Kidney epithelial cell (primary cell): ENCODE results near the gene TFF2. TPM values are rescaled to one million over a fixed set of nuclear protein-coding genes. Genes with fewer than 3 reads are reported as not detected.

Experiments used
- DNase-seq: peaks from one replicate; pipeline ENCODE4 v3.0.0-alpha.2; 2010; ENCODE audit warnings: low read depth
- H3K27me3 ChIP-seq: 2 replicates; pipeline ENCODE4 v1.6.0; 2011; ENCODE audit warnings: low read length; ENCODE audit not compliant: control insufficient read depth, insufficient read depth
- H3K36me3 ChIP-seq: 2 replicates; pipeline ENCODE4 v1.5.1; 2011; ENCODE audit warnings: low read length; ENCODE audit not compliant: control insufficient read depth, insufficient read depth
- H3K4me3 ChIP-seq: 2 replicates; pipeline ENCODE4 v1.5.1; 2011; ENCODE audit warnings: low read depth, mild to moderate bottlenecking, control low read depth, low read length
- total RNA-seq: library from RNA; depleted of rRNA; stranded (reverse); fragments of >200 nt; gene quantifications from 2 replicates; pipeline ENCODE4 v1.2.3, GENCODE V29; 2015
- TF ChIP-seq, protein P1 (sequence below): IDR thresholded peaks from 2 replicates; pipeline ENCODE4 v1.5.1; 2011; ENCODE audit warnings: mild to moderate bottlenecking, moderate library complexity, low read length, control low read depth, inconsistent platforms; ENCODE audit not compliant: insufficient read depth, poor library complexity, severe bottlenecking

TFF2 gene
- total RNA-seq, 1 donor from 2014 or later: not detected

DNA sequence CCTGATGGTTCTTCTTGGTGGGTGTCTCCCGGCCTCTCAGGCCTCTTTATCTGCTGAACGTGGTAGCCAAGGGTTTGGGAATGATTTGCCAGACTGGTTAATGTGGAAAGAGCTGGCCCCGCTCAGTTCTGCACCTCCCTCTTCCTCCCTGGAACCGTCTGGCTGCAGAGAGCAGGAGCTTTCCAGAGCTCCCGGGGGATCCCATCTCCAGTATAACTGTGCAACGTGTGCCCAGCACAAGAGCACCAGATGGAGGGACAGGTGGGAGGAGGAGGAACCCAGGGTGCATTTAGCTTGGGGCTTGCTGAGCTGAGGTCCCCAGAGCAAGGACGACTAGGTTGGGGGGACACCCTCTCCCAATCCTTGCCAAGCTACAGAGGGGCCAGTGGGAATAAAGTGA, 10.5 kb upstream of the TFF2 start:
- no peak for DNase-seq
- Histone ChIP-seq H3K4me3 (no peak overlapping the region), H3K36me3 (no peaks in the 10 kb centered on the region), H3K27me3 (peaks cover 20% of the 10 kb centered on the region)
- TF ChIP-seq, protein P1, sequence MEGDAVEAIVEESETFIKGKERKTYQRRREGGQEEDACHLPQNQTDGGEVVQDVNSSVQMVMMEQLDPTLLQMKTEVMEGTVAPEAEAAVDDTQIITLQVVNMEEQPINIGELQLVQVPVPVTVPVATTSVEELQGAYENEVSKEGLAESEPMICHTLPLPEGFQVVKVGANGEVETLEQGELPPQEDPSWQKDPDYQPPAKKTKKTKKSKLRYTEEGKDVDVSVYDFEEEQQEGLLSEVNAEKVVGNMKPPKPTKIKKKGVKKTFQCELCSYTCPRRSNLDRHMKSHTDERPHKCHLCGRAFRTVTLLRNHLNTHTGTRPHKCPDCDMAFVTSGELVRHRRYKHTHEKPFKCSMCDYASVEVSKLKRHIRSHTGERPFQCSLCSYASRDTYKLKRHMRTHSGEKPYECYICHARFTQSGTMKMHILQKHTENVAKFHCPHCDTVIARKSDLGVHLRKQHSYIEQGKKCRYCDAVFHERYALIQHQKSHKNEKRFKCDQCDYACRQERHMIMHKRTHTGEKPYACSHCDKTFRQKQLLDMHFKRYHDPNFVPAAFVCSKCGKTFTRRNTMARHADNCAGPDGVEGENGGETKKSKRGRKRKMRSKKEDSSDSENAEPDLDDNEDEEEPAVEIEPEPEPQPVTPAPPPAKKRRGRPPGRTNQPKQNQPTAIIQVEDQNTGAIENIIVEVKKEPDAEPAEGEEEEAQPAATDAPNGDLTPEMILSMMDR: no peak

DNA sequence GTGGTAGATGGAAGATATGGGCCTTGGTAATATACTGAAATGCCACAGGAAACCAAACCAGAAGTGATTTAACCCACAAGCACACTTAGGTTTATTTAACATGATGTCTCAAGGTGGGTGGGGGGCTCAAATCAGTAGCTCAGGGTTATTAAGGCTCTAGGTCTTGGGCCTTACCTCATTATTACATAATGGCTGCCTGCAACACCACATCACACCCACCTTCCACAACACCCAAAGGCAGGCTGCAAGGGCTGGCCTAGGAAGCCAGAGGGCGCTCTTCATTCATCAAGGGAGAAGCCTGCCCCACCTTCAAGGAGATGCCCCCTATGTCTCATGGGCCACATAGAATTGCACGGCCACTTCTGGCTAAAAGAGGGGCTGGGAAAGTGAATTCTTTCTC, 9.5 kb upstream of the TFF2 start:
- Histone ChIP-seq H3K4me3 (no peak overlapping the region), H3K36me3 (no peaks in the 10 kb centered on the region), H3K27me3 (peaks cover 20% of the 10 kb centered on the region)
- no peak for DNase-seq
- TF ChIP-seq, protein P1: no peak

DNA sequence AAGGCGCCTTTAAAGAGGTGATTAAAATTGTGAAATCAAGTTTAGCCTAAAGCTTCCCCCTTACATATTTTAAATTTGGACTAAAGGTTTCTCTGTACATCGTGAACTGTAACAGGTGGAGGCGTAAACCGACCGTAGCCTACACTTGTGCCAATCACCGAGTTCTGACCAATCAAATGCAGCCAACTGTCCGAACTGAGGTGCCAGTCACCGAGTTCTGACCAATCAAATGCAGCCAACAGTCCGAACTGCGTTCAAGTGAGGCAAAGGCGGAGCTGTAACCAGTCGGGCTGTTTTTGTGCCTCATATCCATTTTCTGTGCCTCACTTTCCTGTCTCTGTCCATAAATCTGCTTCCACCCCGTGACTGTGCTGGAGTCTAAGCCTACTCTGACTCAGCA, 8.1 kb upstream of the TFF2 start:
- peaks cover 16% of the 10 kb centered on the region for H3K27me3 ChIP-seq
- no peaks in the 10 kb centered on the region for H3K36me3 ChIP-seq
- TF ChIP-seq, protein P1: no peak
- DNase-seq: no peak
- no peak overlapping the region for H3K4me3 ChIP-seq

DNA sequence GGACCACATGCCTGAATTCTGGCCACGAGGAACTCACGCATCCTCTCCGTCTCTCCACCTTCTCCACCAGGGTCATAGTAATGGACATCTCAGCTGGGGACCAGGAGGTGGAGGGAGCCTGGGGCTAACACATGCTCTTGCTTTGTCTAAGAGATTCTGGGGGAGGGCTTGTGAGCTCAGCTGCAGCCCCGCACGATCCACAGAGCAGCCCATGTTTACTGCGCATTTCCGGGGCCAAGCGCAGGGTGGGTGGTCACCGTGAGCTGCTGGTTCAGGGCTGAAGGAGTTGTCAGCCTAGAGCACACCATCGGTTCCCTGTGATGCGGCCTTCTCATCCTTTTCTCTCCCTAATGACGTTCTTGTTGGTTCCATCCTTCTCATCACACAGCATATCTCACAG, 7.5 kb upstream of the TFF2 start:
- no peak overlapping the region for H3K4me3 ChIP-seq
- H3K27me3 ChIP-seq: peaks cover 15% of the 10 kb centered on the region
- no peaks in the 10 kb centered on the region for H3K36me3 ChIP-seq
- no peak for DNase-seq
- TF ChIP-seq, protein P1: no peak

DNA sequence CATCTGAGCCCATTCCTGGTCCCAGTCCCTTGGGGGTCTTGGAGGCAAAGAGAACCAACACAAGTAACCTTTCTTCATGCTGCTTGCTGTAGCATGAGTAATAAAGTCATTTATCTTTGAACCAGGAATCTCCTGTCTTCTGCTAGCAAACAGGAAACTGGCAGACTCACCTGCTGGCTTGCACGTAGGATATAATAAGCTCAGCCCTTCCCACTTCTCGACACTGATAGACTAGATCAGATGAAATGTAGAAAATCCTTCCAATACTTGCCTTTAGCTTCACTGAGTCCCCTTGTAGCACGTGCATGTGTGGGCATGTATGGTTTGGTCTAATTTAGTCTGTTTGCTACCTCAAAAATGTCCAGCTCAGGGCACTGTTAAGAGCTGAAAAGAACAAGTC, 6.5 kb upstream of the TFF2 start:
- Histone ChIP-seq H3K4me3 (no peak overlapping the region), H3K36me3 (no peaks in the 10 kb centered on the region), H3K27me3 (peaks cover 10% of the 10 kb centered on the region)
- TF ChIP-seq, protein P1: no peak
- no peak for DNase-seq

DNA sequence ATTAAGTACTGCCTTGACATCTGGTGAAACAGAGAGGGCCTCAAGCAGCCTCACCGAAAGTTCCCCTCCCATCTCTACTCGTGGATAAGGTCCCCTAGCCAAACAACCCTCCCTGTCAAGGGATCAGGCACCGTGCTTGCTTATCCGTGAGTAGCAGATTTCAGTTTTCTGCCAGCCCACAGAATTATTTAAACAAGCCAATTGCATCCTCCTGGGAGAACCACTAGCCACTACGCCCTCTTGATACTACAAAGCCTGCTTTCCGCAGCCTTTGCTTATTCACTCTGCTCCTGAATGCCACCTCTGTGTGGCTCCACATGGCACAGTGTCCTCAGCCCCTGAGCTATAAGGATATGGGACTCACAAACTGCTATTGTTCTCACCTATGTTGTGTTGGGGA, 5.9 kb upstream of the TFF2 start:
- no peak overlapping the region for H3K4me3 ChIP-seq
- no peak for DNase-seq
- H3K27me3 ChIP-seq: peaks cover 10% of the 10 kb centered on the region
- no peaks in the 10 kb centered on the region for H3K36me3 ChIP-seq
- TF ChIP-seq, protein P1: no peak
